Liver (tissue), 2 donors: ENCODE results near the gene RGS7.

ENCODE experiments used
- TF ChIP-seq, protein P1 (sequence below): IDR thresholded peaks from 2 replicates; pipeline ENCODE4 v1.6.1; 2016; ENCODE audit warnings: antibody characterized with exemption
- TF ChIP-seq, protein P2 (sequence below): fragments of 150-350 bp; IDR thresholded peaks from 2 replicates; pipeline ENCODE4 v1.5.1; 2017; ENCODE audit warnings: improper control_type of control experiment, low read depth, low read length; ENCODE audit not compliant: missing input control
- donor health status: healthy.

DNA sequence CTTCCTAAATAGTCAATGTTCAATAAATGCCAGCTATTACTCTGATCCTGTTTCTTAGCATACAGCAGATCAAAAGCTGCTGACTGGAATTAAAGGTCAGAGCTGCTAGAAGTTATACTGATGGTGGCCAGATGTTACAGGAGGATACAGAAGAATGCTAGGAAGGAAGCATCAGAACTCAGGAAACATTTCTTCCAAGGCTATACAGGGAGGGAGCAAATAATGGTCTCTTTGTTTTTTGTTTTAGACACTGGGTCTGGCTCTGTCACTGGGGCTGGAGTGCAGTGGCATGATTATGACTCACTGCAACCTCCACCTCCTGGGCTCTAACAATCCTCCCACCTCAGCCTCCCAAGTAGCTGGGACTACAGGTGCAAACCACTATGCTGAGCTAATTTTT lies 175.5 kb downstream of the RGS7 start:
- TF ChIP-seq, protein P1, sequence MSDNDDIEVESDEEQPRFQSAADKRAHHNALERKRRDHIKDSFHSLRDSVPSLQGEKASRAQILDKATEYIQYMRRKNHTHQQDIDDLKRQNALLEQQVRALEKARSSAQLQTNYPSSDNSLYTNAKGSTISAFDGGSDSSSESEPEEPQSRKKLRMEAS: no peak
- TF ChIP-seq, protein P2, sequence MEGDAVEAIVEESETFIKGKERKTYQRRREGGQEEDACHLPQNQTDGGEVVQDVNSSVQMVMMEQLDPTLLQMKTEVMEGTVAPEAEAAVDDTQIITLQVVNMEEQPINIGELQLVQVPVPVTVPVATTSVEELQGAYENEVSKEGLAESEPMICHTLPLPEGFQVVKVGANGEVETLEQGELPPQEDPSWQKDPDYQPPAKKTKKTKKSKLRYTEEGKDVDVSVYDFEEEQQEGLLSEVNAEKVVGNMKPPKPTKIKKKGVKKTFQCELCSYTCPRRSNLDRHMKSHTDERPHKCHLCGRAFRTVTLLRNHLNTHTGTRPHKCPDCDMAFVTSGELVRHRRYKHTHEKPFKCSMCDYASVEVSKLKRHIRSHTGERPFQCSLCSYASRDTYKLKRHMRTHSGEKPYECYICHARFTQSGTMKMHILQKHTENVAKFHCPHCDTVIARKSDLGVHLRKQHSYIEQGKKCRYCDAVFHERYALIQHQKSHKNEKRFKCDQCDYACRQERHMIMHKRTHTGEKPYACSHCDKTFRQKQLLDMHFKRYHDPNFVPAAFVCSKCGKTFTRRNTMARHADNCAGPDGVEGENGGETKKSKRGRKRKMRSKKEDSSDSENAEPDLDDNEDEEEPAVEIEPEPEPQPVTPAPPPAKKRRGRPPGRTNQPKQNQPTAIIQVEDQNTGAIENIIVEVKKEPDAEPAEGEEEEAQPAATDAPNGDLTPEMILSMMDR: no peak
